Neural progenitor cell (in vitro differentiated cells): Measurements from ENCODE around the gene KRTDAP. TPM values are rescaled to one million over a fixed set of nuclear protein-coding genes. Genes with fewer than 3 reads are reported as not detected.
A peak's percentile ranks its signal among the peaks of the same experiment; 100 is the strongest.

ENCODE experiments used
- DNase-seq: peaks from one replicate; pipeline ENCODE4 v3.0.0-alpha.2; 2016; ENCODE audit warnings: low spot score
- H2AFZ ChIP-seq: fragments of 200-600 bp; sonication (generic); replicated peaks from 2 replicates; pipeline ENCODE4 v1.6.1; 2016; ENCODE audit warnings: antibody characterized with exemption
- H3F3A ChIP-seq: fragments of 200-600 bp; sonication (generic); 2 replicates; pipeline ENCODE4 v1.6.1; 2016; ENCODE audit warnings: antibody characterized with exemption, low read depth
- H3K27ac ChIP-seq: fragments of 200-600 bp; sonication (generic); 2 replicates; pipeline ENCODE4 v1.5.1; 2016; ENCODE audit warnings: mild to moderate bottlenecking
- H3K27me3 ChIP-seq: fragments of 200-600 bp; sonication (generic); 2 replicates; pipeline ENCODE4 v1.6.1; 2016; ENCODE audit warnings: mild to moderate bottlenecking, moderate library complexity
- H3K36me3 ChIP-seq: fragments of 200-600 bp; sonication (generic); 2 replicates; pipeline ENCODE4 v1.5.1; 2016
- H3K4me1 ChIP-seq: fragments of 200-600 bp; sonication (generic); 2 replicates; pipeline ENCODE4 v1.6.1; 2016; ENCODE audit warnings: mixed run types
- H3K4me2 ChIP-seq: fragments of 200-600 bp; sonication (generic); 2 replicates; pipeline ENCODE4 v1.6.1; 2016
- H3K4me3 ChIP-seq: fragments of 200-600 bp; sonication (generic); 2 replicates; pipeline ENCODE4 v1.5.1; 2016
- H3K79me2 ChIP-seq: fragments of 200-600 bp; sonication (generic); 2 replicates; pipeline ENCODE4 v1.6.1; 2016; ENCODE audit warnings: low read depth
- H3K9ac ChIP-seq: fragments of 200-600 bp; sonication (generic); 2 replicates; pipeline ENCODE4 v1.6.1; 2016
- H3K9me3 ChIP-seq: fragments of 200-600 bp; sonication (generic); 2 replicates; pipeline ENCODE4 v1.5.1; 2016; ENCODE audit warnings: low read depth
- H4K20me1 ChIP-seq: fragments of 200-600 bp; sonication (generic); 2 replicates; pipeline ENCODE4 v1.6.1; 2016; ENCODE audit warnings: low read depth
- H3K27ac Mint-ChIP-seq: 3 replicates; pipeline ENCODE4 v1.8.0; 2021; ENCODE audit warnings: mixed read lengths
- H3K27me3 Mint-ChIP-seq: 2 replicates; pipeline ENCODE4 v1.8.0; 2022; ENCODE audit warnings: low read depth, mild to moderate bottlenecking, inconsistent platforms, moderate library complexity, mixed read lengths; ENCODE audit not compliant: insufficient read depth
- H3K36me3 Mint-ChIP-seq: 3 replicates; pipeline ENCODE4 v1.8.0; 2021; ENCODE audit warnings: mixed read lengths
- H3K4me1 Mint-ChIP-seq: 3 replicates; pipeline ENCODE4 v1.8.0; 2021; ENCODE audit warnings: mixed read lengths
- H3K4me3 Mint-ChIP-seq: 3 replicates; pipeline ENCODE4 v1.8.0; 2021; ENCODE audit warnings: mild to moderate bottlenecking, moderate library complexity, mixed read lengths
- H3K9me3 Mint-ChIP-seq: 3 replicates; pipeline ENCODE4 v1.8.0; 2020; ENCODE audit warnings: mixed read lengths
- EZH2 ChIP-seq: fragments of 200-600 bp; sonication (generic); IDR thresholded peaks from 2 replicates; pipeline ENCODE4 v1.6.1; 2017; ENCODE audit warnings: antibody characterized with exemption, mild to moderate bottlenecking, moderate library complexity
- EZH2phosphoT487 ChIP-seq: fragments of 200-600 bp; sonication (generic); IDR thresholded peaks from 2 replicates; pipeline ENCODE4 v1.6.1; 2017; ENCODE audit warnings: antibody characterized with exemption
- total RNA-seq: library from RNA; depleted of rRNA; stranded (reverse); fragments of >200 nt; gene quantifications from 2 replicates; pipeline ENCODE4 v1.2.3, GENCODE V29; 2015; ENCODE audit warnings: low replicate concordance
- TF ChIP-seq, protein P1 (sequence below): fragments of 200-600 bp; sonication (generic); IDR thresholded peaks from 2 replicates; pipeline ENCODE4 v1.5.1; 2017; ENCODE audit warnings: antibody characterized with exemption, mild to moderate bottlenecking

The KRTDAP gene
- total RNA-seq, 1 donor from 2014 or later: not detected

DNA sequence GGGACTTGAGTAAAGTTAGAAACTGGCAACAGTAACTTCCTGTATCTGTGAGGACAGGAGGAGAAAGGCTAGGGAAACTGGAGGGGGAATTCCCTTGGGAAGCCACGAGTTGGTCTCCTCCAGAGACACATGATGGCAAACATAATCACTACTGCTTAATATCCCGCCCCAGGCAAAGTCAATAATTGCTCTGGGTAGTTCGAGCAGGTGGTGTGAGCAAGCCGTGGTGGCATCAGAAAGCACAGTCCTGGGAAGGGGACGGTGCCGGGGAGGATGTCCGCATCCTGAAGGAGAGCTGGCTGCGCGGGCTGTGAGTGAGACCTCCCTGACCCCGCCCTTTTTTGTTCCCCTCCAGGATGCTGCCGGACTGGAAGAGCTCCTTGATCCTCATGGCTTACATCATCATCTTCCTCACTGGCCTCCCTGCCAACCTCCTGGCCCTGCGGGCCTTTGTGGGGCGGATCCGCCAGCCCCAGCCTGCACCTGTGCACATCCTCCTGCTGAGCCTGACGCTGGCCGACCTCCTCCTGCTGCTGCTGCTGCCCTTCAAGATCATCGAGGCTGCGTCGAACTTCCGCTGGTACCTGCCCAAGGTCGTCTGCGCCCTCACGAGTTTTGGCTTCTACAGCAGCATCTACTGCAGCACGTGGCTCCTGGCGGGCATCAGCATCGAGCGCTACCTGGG lies 40.8 kb downstream of the KRTDAP start:
- H3K36me3 ChIP-seq: no peaks in the 10 kb centered on the region
- Mint-ChIP-seq H3K4me3 (no peak overlapping the region), H3K4me1 (no peaks in the 10 kb centered on the region), H3K36me3 (no peaks in the 10 kb centered on the region), H3K27ac (no peak overlapping the region), H3K9me3 (no peaks in the 10 kb centered on the region), H3K27me3 (peaks cover 7% of the 10 kb centered on the region)
- H2AFZ ChIP-seq: no peak overlapping the region
- H3K4me1 ChIP-seq: no peaks in the 10 kb centered on the region
- no peaks in the 10 kb centered on the region for H3K27me3 ChIP-seq
- no peaks in the 10 kb centered on the region for H4K20me1 ChIP-seq
- no peak overlapping the region for H3K27ac ChIP-seq
- no peak overlapping the region for H3K9ac ChIP-seq
- TF ChIP-seq EZH2phosphoT487 (no peak), EZH2 (no peak)
- TF ChIP-seq, protein P1, sequence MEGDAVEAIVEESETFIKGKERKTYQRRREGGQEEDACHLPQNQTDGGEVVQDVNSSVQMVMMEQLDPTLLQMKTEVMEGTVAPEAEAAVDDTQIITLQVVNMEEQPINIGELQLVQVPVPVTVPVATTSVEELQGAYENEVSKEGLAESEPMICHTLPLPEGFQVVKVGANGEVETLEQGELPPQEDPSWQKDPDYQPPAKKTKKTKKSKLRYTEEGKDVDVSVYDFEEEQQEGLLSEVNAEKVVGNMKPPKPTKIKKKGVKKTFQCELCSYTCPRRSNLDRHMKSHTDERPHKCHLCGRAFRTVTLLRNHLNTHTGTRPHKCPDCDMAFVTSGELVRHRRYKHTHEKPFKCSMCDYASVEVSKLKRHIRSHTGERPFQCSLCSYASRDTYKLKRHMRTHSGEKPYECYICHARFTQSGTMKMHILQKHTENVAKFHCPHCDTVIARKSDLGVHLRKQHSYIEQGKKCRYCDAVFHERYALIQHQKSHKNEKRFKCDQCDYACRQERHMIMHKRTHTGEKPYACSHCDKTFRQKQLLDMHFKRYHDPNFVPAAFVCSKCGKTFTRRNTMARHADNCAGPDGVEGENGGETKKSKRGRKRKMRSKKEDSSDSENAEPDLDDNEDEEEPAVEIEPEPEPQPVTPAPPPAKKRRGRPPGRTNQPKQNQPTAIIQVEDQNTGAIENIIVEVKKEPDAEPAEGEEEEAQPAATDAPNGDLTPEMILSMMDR: no peak
- no peak overlapping the region for H3K4me3 ChIP-seq
- no peaks in the 10 kb centered on the region for H3F3A ChIP-seq
- no peak for DNase-seq
- no peak overlapping the region for H3K4me2 ChIP-seq
- no peaks in the 10 kb centered on the region for H3K79me2 ChIP-seq
- H3K9me3 ChIP-seq: no peaks in the 10 kb centered on the region

DNA sequence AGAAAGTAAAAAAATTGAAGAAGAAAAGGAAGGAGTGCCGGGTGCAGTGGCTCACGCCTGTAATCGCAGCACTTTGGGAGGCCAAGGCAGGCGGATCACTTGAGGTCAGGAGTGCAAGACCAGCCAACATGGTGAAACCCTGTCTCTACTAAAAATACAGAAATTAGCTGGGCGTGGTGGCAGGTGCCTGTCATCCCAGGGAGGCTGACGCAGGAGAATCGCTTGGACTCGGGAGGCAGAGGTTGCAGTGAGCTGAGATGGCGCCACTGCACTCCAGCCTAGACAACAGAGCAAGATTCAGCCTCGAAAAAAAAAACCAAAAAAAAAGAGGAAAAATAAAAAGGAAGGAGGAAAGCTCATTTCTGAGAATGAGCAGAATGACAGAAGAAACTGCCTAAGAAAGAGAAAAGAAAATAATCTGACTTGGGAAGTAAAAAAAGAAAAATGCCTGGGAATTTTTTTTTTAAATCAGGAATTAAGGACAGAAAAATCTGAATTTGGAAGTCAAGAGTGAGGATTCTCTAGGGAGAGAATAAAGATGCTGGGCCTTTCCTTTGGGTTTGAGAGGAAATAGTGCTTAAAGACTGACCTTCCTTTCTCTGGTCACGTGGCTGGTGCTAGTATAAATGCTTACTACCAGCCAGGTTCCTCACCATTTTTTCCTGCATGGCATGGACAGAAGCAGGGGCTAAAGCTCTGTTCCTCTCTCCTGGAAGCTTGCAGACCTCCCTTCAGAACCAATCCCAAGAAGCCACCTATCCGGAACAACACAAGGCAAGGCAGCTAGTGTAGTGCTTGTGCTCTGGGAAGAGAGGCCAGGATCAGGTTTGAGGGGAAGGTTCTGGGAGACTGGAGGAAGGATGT lies 42.4 kb downstream of the KRTDAP start, which contains the start of gene FFAR2:
Gene FFAR2 (plus strand): TSS at position 652 of the 864 bp plus-strand sequence. CDS start 1,458 bp downstream, outside the sequence.
- Histone ChIP-seq H2AFZ (peak within 1 kb of the TSS; percentile 79), H4K20me1 (no peaks in the 10 kb centered on the region), H3K9me3 (no peaks in the 10 kb centered on the region), H3K79me2 (no peaks in the 10 kb centered on the region), H3F3A (no peaks in the 10 kb centered on the region), H3K27ac (no peak within 1 kb of the TSS), H3K4me2 (no peak within 1 kb of the TSS), H3K27me3 (no peaks in the 10 kb centered on the region), H3K36me3 (no peaks in the 10 kb centered on the region), H3K4me3 (no peak within 1 kb of the TSS), H3K9ac (no peak within 1 kb of the TSS), H3K4me1 (no peaks in the 10 kb centered on the region)
- Mint-ChIP-seq H3K9me3 (no peaks in the 10 kb centered on the region), H3K4me3 (no peak within 1 kb of the TSS), H3K27me3 (peaks cover 7% of the 10 kb centered on the region), H3K4me1 (no peaks in the 10 kb centered on the region), H3K27ac (no peak within 1 kb of the TSS), H3K36me3 (no peaks in the 10 kb centered on the region)
- TF ChIP-seq, protein P1: no peak
- TF ChIP-seq EZH2phosphoT487 (no peak), EZH2 (no peak)
- DNase-seq: no peak

DNA sequence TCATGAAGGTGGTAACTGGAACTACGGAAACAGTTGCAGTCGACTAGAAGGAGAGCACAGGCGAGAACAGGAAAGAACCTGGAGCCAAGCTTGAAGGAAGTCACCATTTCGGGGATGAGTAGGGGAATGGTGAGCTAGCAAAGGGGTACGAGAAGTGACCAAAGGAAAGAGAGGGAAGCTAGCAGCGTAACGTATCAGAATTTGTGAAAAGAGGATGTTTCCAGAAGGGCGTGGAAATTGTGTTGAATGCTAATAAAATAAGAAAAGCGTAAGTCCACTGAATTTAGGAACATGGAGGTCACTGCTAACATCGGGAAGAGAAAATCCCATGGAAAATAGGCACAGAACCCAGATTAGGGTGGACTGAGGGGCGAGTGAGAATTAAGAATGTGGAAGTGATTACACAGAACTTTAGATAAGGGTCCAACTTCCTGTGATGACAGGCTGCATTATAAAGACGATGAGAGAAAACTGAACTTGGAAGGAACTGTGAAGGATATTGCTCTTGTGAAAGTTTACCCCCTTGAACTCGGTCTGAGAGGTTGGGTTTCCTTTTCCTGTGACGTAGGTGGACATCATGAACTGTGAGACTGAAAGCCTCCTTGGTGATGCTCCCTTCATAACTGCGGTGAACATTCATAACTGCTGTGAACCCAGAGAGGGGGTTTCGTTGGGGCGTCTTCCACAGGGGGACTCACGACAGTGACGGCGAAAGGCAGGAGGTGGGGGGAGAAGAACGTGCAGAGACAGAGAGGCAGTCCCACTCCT lies 44.3 kb downstream of the KRTDAP start:
- no peak overlapping the region for H3K4me3 ChIP-seq
- Mint-ChIP-seq H3K4me1 (no peaks in the 10 kb centered on the region), H3K9me3 (no peaks in the 10 kb centered on the region), H3K27ac (no peak overlapping the region), H3K4me3 (no peak overlapping the region), H3K27me3 (peaks cover 7% of the 10 kb centered on the region), H3K36me3 (no peaks in the 10 kb centered on the region)
- H3K27me3 ChIP-seq: no peaks in the 10 kb centered on the region
- no peak overlapping the region for H2AFZ ChIP-seq
- no peaks in the 10 kb centered on the region for H3K36me3 ChIP-seq
- TF ChIP-seq EZH2phosphoT487 (no peak), EZH2 (no peak)
- TF ChIP-seq, protein P1: no peak
- H3F3A ChIP-seq: no peaks in the 10 kb centered on the region
- no peak overlapping the region for H3K4me2 ChIP-seq
- H3K4me1 ChIP-seq: no peaks in the 10 kb centered on the region
- no peaks in the 10 kb centered on the region for H4K20me1 ChIP-seq
- no peak for DNase-seq
- no peak overlapping the region for H3K9ac ChIP-seq
- H3K27ac ChIP-seq: no peak overlapping the region
- no peaks in the 10 kb centered on the region for H3K9me3 ChIP-seq
- no peaks in the 10 kb centered on the region for H3K79me2 ChIP-seq
